ENCODE measurements around the gene SLCO1B1.
"Not testable (repeated sequence)": the region's sequence is repeated elsewhere in the genome, so short reads cannot be mapped to it uniquely, and the experiment has no call there.

SLCO1B1 gene

GRCh38 chr12:21151184-21151583, 20.2 kb downstream of the SLCO1B1 start:
- Histone ChIP-seq H3K27ac (ENCODE audit: low read depth, low read length) (no peak overlapping the region), H3K4me3 (ENCODE audit: low read length) (no peak overlapping the region), H3K9me3 (ENCODE audit: insufficient read depth, low read depth, low read length) (no peaks in the 10 kb centered on the region), H3K36me3 (ENCODE audit: insufficient read depth, low read length) (no peaks in the 10 kb centered on the region), H3K9ac (ENCODE audit: low read depth, low read length) (no peak overlapping the region), H3K4me1 (ENCODE audit: insufficient read depth, low read length) (no peaks in the 10 kb centered on the region), H3K27me3 (ENCODE audit: insufficient read depth, low read length) (no peaks in the 10 kb centered on the region)
- 100% methylated on average over 1 of the region's 3 CpGs for WGBS

GRCh38 chr12:21155522-21156351, 24.7 kb downstream of the SLCO1B1 start:
- H3K9me3 ChIP-seq (ENCODE audit: insufficient read depth, low read depth, low read length): no peaks in the 10 kb centered on the region
- no peak overlapping the region for H3K27ac ChIP-seq (ENCODE audit: low read depth, low read length)
- no peaks in the 10 kb centered on the region for H3K36me3 ChIP-seq (ENCODE audit: insufficient read depth, low read length)
- 93% methylated on average over 1 of the region's 3 CpGs for WGBS
- no peak overlapping the region for H3K4me3 ChIP-seq (ENCODE audit: low read length)
- no peaks in the 10 kb centered on the region for H3K27me3 ChIP-seq (ENCODE audit: insufficient read depth, low read length)
- H3K4me1 ChIP-seq (ENCODE audit: insufficient read depth, low read length): no peaks in the 10 kb centered on the region
- H3K9ac ChIP-seq (ENCODE audit: low read depth, low read length): no peak overlapping the region

GRCh38 chr12:21165048-21165447, 34.1 kb downstream of the SLCO1B1 start:
- H3K9ac ChIP-seq (ENCODE audit: low read depth, low read length): no peak overlapping the region
- no peaks in the 10 kb centered on the region for H3K36me3 ChIP-seq (ENCODE audit: insufficient read depth, low read length)
- no peaks in the 10 kb centered on the region for H3K9me3 ChIP-seq (ENCODE audit: insufficient read depth, low read depth, low read length)
- 95% methylated on average over 3 of the region's 4 CpGs for WGBS
- H3K27ac ChIP-seq (ENCODE audit: low read depth, low read length): no peak overlapping the region
- no peaks in the 10 kb centered on the region for H3K27me3 ChIP-seq (ENCODE audit: insufficient read depth, low read length)
- H3K4me3 ChIP-seq (ENCODE audit: low read length): no peak overlapping the region
- no peaks in the 10 kb centered on the region for H3K4me1 ChIP-seq (ENCODE audit: insufficient read depth, low read length)

GRCh38 chr12:21169878-21170472, 39.0 kb downstream of the SLCO1B1 start:
- H3K27ac ChIP-seq (ENCODE audit: low read depth, low read length): no peak overlapping the region

GRCh38 chr12:21172079-21172478, 41.1 kb downstream of the SLCO1B1 start:
- Histone ChIP-seq H3K9ac (ENCODE audit: low read depth, low read length) (no peak overlapping the region), H3K27me3 (ENCODE audit: insufficient read depth, low read length) (no peaks in the 10 kb centered on the region), H3K4me1 (ENCODE audit: insufficient read depth, low read length) (peaks cover 16% of the 10 kb centered on the region), H3K27ac (ENCODE audit: low read depth, low read length) (no peak overlapping the region), H3K4me3 (ENCODE audit: low read length) (no peak overlapping the region), H3K9me3 (ENCODE audit: insufficient read depth, low read depth, low read length) (no peaks in the 10 kb centered on the region), H3K36me3 (ENCODE audit: insufficient read depth, low read length) (no peaks in the 10 kb centered on the region)
- no CpG with 5 or more reads among the region's 1 CpG for WGBS

More at GRCh38 chr12:21169878-21170472, 39.0 kb downstream of the SLCO1B1 start:
- H3K9ac ChIP-seq (ENCODE audit: low read depth, low read length): no peak overlapping the region
- H3K27me3 ChIP-seq (ENCODE audit: insufficient read depth, low read length): no peaks in the 10 kb centered on the region
- peaks cover 16% of the 10 kb centered on the region for H3K4me1 ChIP-seq (ENCODE audit: insufficient read depth, low read length)
- H3K9me3 ChIP-seq (ENCODE audit: insufficient read depth, low read depth, low read length): no peaks in the 10 kb centered on the region
- no peaks in the 10 kb centered on the region for H3K36me3 ChIP-seq (ENCODE audit: insufficient read depth, low read length)
- H3K4me3 ChIP-seq (ENCODE audit: low read length): no peak overlapping the region
- 33% methylated on average over 3 of the region's 3 CpGs for WGBS

GRCh38 chr12:21183721-21184275, 52.8 kb downstream of the SLCO1B1 start:
- Histone ChIP-seq H3K4me1 (ENCODE audit: insufficient read depth, low read length) (peaks cover 5% of the 10 kb centered on the region; the same call in 1 of the 2 replicates), H3K4me3 (ENCODE audit: low read length) (no peak overlapping the region), H3K9ac (ENCODE audit: low read depth, low read length) (no peak overlapping the region), H3K27ac (ENCODE audit: low read depth, low read length) (no peak overlapping the region), H3K9me3 (ENCODE audit: insufficient read depth, low read depth, low read length) (no peaks in the 10 kb centered on the region), H3K27me3 (ENCODE audit: insufficient read depth, low read length) (no peaks in the 10 kb centered on the region), H3K36me3 (ENCODE audit: insufficient read depth, low read length) (no peaks in the 10 kb centered on the region)
- 97% methylated on average over 2 of the region's 3 CpGs for WGBS

GRCh38 chr12:21190016-21190415, 59.0 kb downstream of the SLCO1B1 start:
- no peak overlapping the region for H3K9ac ChIP-seq (ENCODE audit: low read depth, low read length)
- H3K27me3 ChIP-seq (ENCODE audit: insufficient read depth, low read length): no peaks in the 10 kb centered on the region
- H3K27ac ChIP-seq (ENCODE audit: low read depth, low read length): no peak overlapping the region
- H3K9me3 ChIP-seq (ENCODE audit: insufficient read depth, low read depth, low read length): peaks cover 9% of the 10 kb centered on the region; the same call in 1 of the 2 replicates
- no peaks in the 10 kb centered on the region for H3K36me3 ChIP-seq (ENCODE audit: insufficient read depth, low read length)
- no peaks in the 10 kb centered on the region; the same call in 1 of the 2 replicates for H3K4me1 ChIP-seq (ENCODE audit: insufficient read depth, low read length)
- no peak overlapping the region for H3K4me3 ChIP-seq (ENCODE audit: low read length)
- 88% methylated on average over 3 of the region's 3 CpGs for WGBS

- Histone ChIP-seq H3K9ac (ENCODE audit: low read depth, low read length) (peak overlapping the region; percentile 69; the same call in 1 of the 2 replicates), H3K4me3 (ENCODE audit: low read length) (peak overlapping the region; percentile 39; the same call in 1 of the 2 replicates)
- not testable (repeated sequence) for H3K36me3 ChIP-seq (ENCODE audit: insufficient read depth, low read length); H3K9me3 ChIP-seq (ENCODE audit: insufficient read depth, low read depth, low read length); H3K4me1 ChIP-seq (ENCODE audit: insufficient read depth, low read length); H3K27ac ChIP-seq (ENCODE audit: low read depth, low read length); H3K27me3 ChIP-seq (ENCODE audit: insufficient read depth, low read length)
- 74% methylated on average over 18 of the region's 19 CpGs for WGBS
Measured at GRCh38 chr12:21214433-21214832, 83.4 kb downstream of the SLCO1B1 start.

GRCh38 chr12:21219206-21219605, 88.2 kb downstream of the SLCO1B1 start:
- Histone ChIP-seq H3K4me3 (ENCODE audit: low read length) (no peak overlapping the region), H3K9me3 (ENCODE audit: insufficient read depth, low read depth, low read length) (no peaks in the 10 kb centered on the region), H3K4me1 (ENCODE audit: insufficient read depth, low read length) (no peaks in the 10 kb centered on the region), H3K27me3 (ENCODE audit: insufficient read depth, low read length) (no peaks in the 10 kb centered on the region), H3K36me3 (ENCODE audit: insufficient read depth, low read length) (no peaks in the 10 kb centered on the region), H3K9ac (ENCODE audit: low read depth, low read length) (no peak overlapping the region), H3K27ac (ENCODE audit: low read depth, low read length) (no peak overlapping the region)
- WGBS: 83% methylated on average over 2 of the region's 2 CpGs

GRCh38 chr12:21220266-21220665, 89.3 kb downstream of the SLCO1B1 start:
- Histone ChIP-seq H3K4me3 (ENCODE audit: low read length) (no peak overlapping the region), H3K36me3 (ENCODE audit: insufficient read depth, low read length) (no peaks in the 10 kb centered on the region), H3K4me1 (ENCODE audit: insufficient read depth, low read length) (no peaks in the 10 kb centered on the region), H3K9ac (ENCODE audit: low read depth, low read length) (no peak overlapping the region), H3K27me3 (ENCODE audit: insufficient read depth, low read length) (no peaks in the 10 kb centered on the region), H3K27ac (ENCODE audit: low read depth, low read length) (no peak overlapping the region), H3K9me3 (ENCODE audit: insufficient read depth, low read depth, low read length) (no peaks in the 10 kb centered on the region)
- whole genome bisulfite sequencing: 83% methylated on average over 2 of the region's 3 CpGs

GRCh38 chr12:21221072-21221471, 90.1 kb downstream of the SLCO1B1 start:
- Histone ChIP-seq H3K36me3 (ENCODE audit: insufficient read depth, low read length) (no peaks in the 10 kb centered on the region), H3K27ac (ENCODE audit: low read depth, low read length) (no peak overlapping the region), H3K9ac (ENCODE audit: low read depth, low read length) (no peak overlapping the region), H3K27me3 (ENCODE audit: insufficient read depth, low read length) (no peaks in the 10 kb centered on the region), H3K9me3 (ENCODE audit: insufficient read depth, low read depth, low read length) (no peaks in the 10 kb centered on the region), H3K4me1 (ENCODE audit: insufficient read depth, low read length) (no peaks in the 10 kb centered on the region), H3K4me3 (ENCODE audit: low read length) (no peak overlapping the region)

All from HUES64 (cell line).